Nucleus accumbens (tissue), 56 donors: ENCODE data around the gene FAM184B.

Source experiments
- DNase-seq, 56 donors: peaks; one replicate each; lab custom pipeline; 2025; lab: John Stamatoyannopoulos, UW

FAM184B gene

GRCh38 chr4:17587094-17587822 is 194.2 kb downstream of the FAM184B start:
- peak in 4 of 56 donors; percentile 3 to 15 (median 6) for DNase-seq

- peak in 4 of 56 donors; percentile 3 to 21 (median 14) for DNase-seq
Measured at GRCh38 chr4:17584521-17585213, 196.8 kb downstream of the FAM184B start.

DNA sequence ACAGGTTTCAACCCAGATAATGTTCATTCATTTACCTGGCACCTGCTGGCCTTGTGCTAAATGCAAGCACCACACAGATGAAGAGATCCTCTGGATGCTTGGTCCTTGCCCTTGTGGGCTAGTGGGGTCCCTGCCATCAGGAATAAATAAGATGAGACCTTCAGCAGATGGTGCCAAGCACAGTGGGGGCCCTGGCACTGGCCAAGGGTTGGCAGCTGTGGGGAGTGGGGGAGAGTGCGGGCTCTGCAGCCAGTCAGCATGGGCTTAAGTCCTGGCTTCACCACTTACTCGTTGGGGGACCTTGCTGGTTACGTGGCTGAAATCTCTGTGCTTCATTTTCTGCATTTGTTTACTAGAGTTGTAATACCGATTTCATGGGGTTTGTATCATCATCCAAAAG is 197.5 kb downstream of the FAM184B start:
- DNase-seq = no peak

DNA sequence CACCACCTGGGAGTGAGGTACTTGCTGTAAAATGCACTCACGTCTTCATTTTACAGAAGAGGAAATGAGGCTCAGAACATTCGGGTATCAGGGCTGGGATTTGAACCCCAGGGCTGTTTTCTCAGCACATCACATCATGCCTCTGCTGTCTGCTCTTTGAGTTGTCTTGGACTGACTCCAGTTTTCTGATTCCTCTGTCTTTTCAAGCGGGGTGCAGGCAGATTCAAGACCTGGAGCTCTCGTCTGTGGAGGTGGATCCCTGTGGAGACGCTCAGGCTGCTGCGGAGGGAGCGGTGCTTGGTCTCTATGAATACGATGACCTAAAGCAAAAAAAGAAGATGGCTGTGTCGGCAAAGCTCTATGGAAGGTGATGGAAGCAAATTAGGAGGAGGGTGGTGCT is 198.1 kb downstream of the FAM184B start:
- DNase-seq = peak in 1 of 56 donors; percentile 2

- no peak for DNase-seq
Measured at GRCh38 chr4:17580969-17581368, 200.5 kb downstream of the FAM184B start.
